TTC549 (cell line): ENCODE measurements around the gene CHMP2A.
"Not testable (repeated sequence)": the region's sequence is repeated elsewhere in the genome, so short reads cannot be mapped to it uniquely, and the experiment has no call there.

Source experiments
- FAIRE-seq: peaks from 2 replicates; lab custom pipeline; 2012; peaks lifted over from hg19 to GRCh38; lab: Jason Lieb, UNC

Gene CHMP2A

DNA sequence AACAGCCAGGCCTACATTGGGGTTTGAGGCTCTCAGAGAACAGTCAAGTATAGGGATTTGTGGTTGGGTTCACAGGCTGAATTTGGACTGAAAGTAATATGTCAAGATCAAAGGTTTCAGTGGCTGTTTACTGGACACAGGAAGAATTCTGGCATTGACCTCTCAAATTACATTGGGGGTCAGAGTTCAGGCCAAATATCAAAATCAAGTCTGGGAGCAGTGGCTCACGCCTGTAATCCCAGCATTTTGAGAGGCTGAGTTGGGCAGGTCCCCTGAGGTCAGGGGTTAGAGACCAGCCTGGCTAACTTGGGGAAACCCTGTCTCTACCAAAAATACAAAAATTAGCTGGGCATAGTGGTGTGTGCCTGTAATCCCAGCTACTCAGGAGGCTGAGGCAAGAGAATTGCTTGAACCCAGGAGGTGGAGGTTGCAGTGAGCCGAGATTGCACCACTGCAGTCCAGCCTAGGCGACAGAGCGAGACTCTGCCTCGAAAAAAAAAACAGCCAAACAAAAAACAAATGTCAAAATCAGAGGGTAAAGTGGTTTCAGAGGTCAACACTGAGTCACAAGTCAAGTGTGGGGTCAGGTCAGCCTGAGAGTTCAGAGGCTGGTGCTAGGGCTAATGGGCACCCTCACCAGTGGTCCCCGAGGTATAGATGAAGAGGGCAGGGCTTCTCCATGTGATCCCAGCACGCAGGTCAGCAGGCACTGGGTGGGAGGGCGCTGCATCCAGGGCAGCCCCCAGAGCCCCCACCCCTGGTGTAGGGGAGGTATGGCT, 44.6 kb downstream of the CHMP2A start:
- no peak for FAIRE-seq

DNA sequence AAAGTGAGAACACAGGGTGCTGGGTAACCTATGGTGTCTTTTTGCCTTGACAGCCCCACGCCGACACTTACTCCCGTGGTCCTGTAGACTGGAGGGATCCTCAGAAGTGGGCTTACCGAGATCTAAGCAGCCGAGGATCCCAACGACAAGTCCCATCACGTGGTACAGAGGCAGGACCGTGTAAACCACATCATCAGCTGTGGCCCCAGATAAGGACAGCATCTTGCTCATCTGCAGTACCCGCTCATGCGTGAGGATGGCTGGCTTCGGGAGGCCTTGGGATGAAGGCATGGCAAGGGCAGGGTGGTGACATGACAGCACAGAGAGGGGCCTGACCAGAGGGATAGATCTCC, 45.2 kb downstream of the CHMP2A start:
- FAIRE-seq = no peak

DNA sequence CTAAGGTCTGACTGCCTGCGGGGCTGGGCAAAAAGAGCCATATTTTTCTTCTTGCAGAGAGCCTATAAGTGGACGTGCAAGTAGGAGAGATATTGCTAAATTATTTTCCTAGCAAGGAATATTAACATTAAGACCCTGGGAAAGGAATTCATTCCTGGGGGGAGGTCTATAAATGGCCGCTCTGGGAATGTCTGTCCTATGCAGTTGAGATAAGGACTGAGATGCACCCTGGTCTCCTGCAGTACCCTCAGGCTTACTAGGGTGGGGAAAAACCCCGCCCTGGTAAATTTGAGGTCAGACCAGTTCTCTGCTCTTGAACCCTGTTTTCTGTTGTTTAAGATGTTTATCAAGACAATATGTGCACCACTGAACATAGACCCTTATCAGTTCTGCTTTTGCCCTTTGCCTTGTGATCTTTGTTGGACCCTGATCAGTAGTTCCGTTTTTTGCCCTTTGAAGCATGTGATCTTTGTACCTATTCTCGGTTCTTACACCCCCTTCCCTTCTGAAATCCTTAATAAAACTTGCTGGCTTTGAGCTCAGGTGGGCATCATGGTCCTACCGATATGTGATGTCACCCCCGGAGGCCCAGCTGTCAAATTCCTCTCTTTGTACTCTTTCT, 47.2 kb downstream of the CHMP2A start:
- FAIRE-seq = not testable (repeated sequence)
